Gastrocnemius medialis (tissue), 4 donors: ENCODE data around the gene SLC22A2.

Experiments
- POLR2A ChIP-seq, 2 donors: fragments of 450-650 bp; IDR thresholded peaks; one replicate each; pipeline ENCODE4 v1.6.1; 2017; ENCODE audit warnings: antibody characterized with exemption in 2 of 2, mild to moderate bottlenecking in 2 of 2, moderate library complexity in 2 of 2
- TF ChIP-seq, protein P1 (sequence below), 5 experiments: fragments of 450-650 bp in 3 of 5; fragments of 200-600 bp in 2 of 5; sonication (generic) in 2 of 5; IDR thresholded peaks in 4 of 5; conservative IDR thresholded peaks in 1 of 5; 1 replicate in 4 of 5; 2 replicates in 1 of 5; pipeline ENCODE4 v1.5.1; 2016 to 2019; ENCODE audit warnings: antibody characterized with exemption in 5 of 5, mild to moderate bottlenecking in 3 of 5, moderate library complexity in 3 of 5

- TF ChIP-seq, protein P1, sequence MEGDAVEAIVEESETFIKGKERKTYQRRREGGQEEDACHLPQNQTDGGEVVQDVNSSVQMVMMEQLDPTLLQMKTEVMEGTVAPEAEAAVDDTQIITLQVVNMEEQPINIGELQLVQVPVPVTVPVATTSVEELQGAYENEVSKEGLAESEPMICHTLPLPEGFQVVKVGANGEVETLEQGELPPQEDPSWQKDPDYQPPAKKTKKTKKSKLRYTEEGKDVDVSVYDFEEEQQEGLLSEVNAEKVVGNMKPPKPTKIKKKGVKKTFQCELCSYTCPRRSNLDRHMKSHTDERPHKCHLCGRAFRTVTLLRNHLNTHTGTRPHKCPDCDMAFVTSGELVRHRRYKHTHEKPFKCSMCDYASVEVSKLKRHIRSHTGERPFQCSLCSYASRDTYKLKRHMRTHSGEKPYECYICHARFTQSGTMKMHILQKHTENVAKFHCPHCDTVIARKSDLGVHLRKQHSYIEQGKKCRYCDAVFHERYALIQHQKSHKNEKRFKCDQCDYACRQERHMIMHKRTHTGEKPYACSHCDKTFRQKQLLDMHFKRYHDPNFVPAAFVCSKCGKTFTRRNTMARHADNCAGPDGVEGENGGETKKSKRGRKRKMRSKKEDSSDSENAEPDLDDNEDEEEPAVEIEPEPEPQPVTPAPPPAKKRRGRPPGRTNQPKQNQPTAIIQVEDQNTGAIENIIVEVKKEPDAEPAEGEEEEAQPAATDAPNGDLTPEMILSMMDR (IDR thresholded peaks at IDR 0.05 in 4 of 5, conservative IDR thresholded peaks at IDR 0.05 in 1 of 5) = no peak
- no peak for TF ChIP-seq POLR2A (IDR thresholded peaks at IDR 0.05)
Measured at GRCh38 chr6:160203953-160204352, 54.7 kb downstream of the SLC22A2 start.
